ENCODE measurements around the gene GFER.

GRCh38 chr16:2024032-2024420 is 40.0 kb downstream of the GFER start:
- no peak for TF ChIP-seq CTCF (IDR thresholded peaks at IDR 0.05; ENCODE audit: low read depth, low read length, missing input control)
- TF ChIP-seq YY1 (IDR thresholded peaks at IDR 0.05): no peak
- TF ChIP-seq MAX (IDR thresholded peaks at IDR 0.05): no peak
- TF ChIP-seq REST (IDR thresholded peaks at IDR 0.05): no peak
- TF ChIP-seq RAD21 (IDR thresholded peaks at IDR 0.05): no peak
- no peak for TF ChIP-seq GABPA (IDR thresholded peaks at IDR 0.05 in 1 of 2, conservative IDR thresholded peaks at IDR 0.05 in 1 of 2)
- no peak for TF ChIP-seq JUND (IDR thresholded peaks at IDR 0.05)
- TF ChIP-seq ATF3 (IDR thresholded peaks at IDR 0.05): no peak
- no peak for TF ChIP-seq SP1 (IDR thresholded peaks at IDR 0.05)
- TF ChIP-seq EGR1 (IDR thresholded peaks at IDR 0.05; ENCODE audit: low read depth in 2 of 2): no peak
- no peak for TF ChIP-seq TAF1 (conservative IDR thresholded peaks at IDR 0.05)
